H9 (cell line): Measurements from ENCODE around the gene FAM236A. TPM values are rescaled to one million over a fixed set of nuclear protein-coding genes. Genes with fewer than 3 reads are reported as not detected.
"Not testable (repeated sequence)": the region's sequence is repeated elsewhere in the genome, so short reads cannot be mapped to it uniquely, and the experiment has no call there.

ENCODE experiments used
- DNase-seq: peaks from one replicate; pipeline ENCODE4 v3.0.0-alpha.2; 2017
- H2AFZ ChIP-seq: one replicate; pipeline ENCODE4 v1.6.1; 2013; ENCODE audit warnings: mild to moderate bottlenecking, low read length, control low read depth, moderate library complexity
- H2AK5ac ChIP-seq: 2 replicates; pipeline ENCODE4 v1.6.1; 2013; ENCODE audit warnings: low read length, control low read depth, mixed read lengths; ENCODE audit not compliant: insufficient read length
- H2BK120ac ChIP-seq: one replicate; pipeline ENCODE4 v1.6.1; 2013; ENCODE audit warnings: low read depth, mild to moderate bottlenecking, low read length, control low read depth, inconsistent platforms; ENCODE audit not compliant: poor library complexity, severe bottlenecking
- H2BK12ac ChIP-seq: 2 replicates; pipeline ENCODE4 v1.6.1; 2013; ENCODE audit warnings: low read length, control low read depth, mixed read lengths, low read depth; ENCODE audit not compliant: insufficient read length
- H2BK15ac ChIP-seq: 2 replicates; pipeline ENCODE4 v1.6.1; 2013; ENCODE audit warnings: low read depth, low read length, control low read depth
- H2BK20ac ChIP-seq: one replicate; pipeline ENCODE4 v1.6.1; 2013; ENCODE audit warnings: low read depth, mild to moderate bottlenecking, low read length, control low read depth, inconsistent platforms; ENCODE audit not compliant: poor library complexity, severe bottlenecking
- H2BK5ac ChIP-seq: 2 replicates; pipeline ENCODE4 v1.6.1; 2013; ENCODE audit warnings: low read length, control low read depth, mixed read lengths; ENCODE audit not compliant: insufficient read length
- H3K14ac ChIP-seq: 2 replicates; pipeline ENCODE4 v1.6.1; 2013; ENCODE audit warnings: low read length, control low read depth; ENCODE audit not compliant: insufficient read depth
- H3K18ac ChIP-seq: 2 replicates; pipeline ENCODE4 v1.6.1; 2013; ENCODE audit warnings: low read depth, mild to moderate bottlenecking, mixed read lengths, low read length, control low read depth; ENCODE audit not compliant: insufficient read length
- H3K23ac ChIP-seq: 2 replicates; pipeline ENCODE4 v1.6.1; 2013; ENCODE audit warnings: low read length, control low read depth, mixed read lengths, low read depth; ENCODE audit not compliant: insufficient read length
- H3K23me2 ChIP-seq: 2 replicates; pipeline ENCODE4 v1.6.1; 2013; ENCODE audit warnings: low read depth, mild to moderate bottlenecking, mixed read lengths, low read length, control low read depth; ENCODE audit not compliant: insufficient read length, poor library complexity, severe bottlenecking
- H3K27ac ChIP-seq: 2 replicates; pipeline ENCODE4 v1.5.1; 2013; ENCODE audit warnings: low read length, control low read depth, mixed read lengths, low read depth; ENCODE audit not compliant: insufficient read length
- H3K27me3 ChIP-seq: 2 replicates; pipeline ENCODE4 v1.6.1; 2013; ENCODE audit warnings: low read length, control low read depth, inconsistent platforms; ENCODE audit not compliant: insufficient read depth
- H3K4ac ChIP-seq: 2 replicates; pipeline ENCODE4 v1.6.1; 2013; ENCODE audit warnings: low read depth, mild to moderate bottlenecking, control low read depth, inconsistent platforms, low read length, moderate library complexity
- H3K4me1 ChIP-seq: 2 replicates; pipeline ENCODE4 v1.6.1; 2013; ENCODE audit warnings: low read length, control low read depth, inconsistent platforms; ENCODE audit not compliant: insufficient read depth
- H3K4me2 ChIP-seq: 2 replicates; pipeline ENCODE4 v1.6.1; 2013; ENCODE audit warnings: low read length, control low read depth, mixed read lengths; ENCODE audit not compliant: insufficient read length, insufficient read depth
- H3K56ac ChIP-seq: 2 replicates; pipeline ENCODE4 v1.6.1; 2013; ENCODE audit warnings: low read depth, mild to moderate bottlenecking, mixed read lengths, low read length, control low read depth; ENCODE audit not compliant: insufficient read length
- H3K79me1 ChIP-seq: 2 replicates; pipeline ENCODE4 v1.6.1; 2013; ENCODE audit warnings: low read depth, mild to moderate bottlenecking, moderate library complexity, low read length, control low read depth, inconsistent platforms; ENCODE audit not compliant: insufficient read depth, poor library complexity, severe bottlenecking
- H3K79me2 ChIP-seq: 2 replicates; pipeline ENCODE4 v1.6.1; 2013; ENCODE audit warnings: low read length, control low read depth, inconsistent platforms; ENCODE audit not compliant: insufficient read depth
- H3K9ac ChIP-seq: 2 replicates; pipeline ENCODE4 v1.6.1; 2013; ENCODE audit warnings: low read length, control low read depth, mixed read lengths; ENCODE audit not compliant: insufficient read length; ENCODE audit errors: extremely low read depth
- H3K9me3 ChIP-seq: one replicate; pipeline ENCODE4 v1.6.1; 2013; ENCODE audit warnings: low read depth, low read length, inconsistent platforms; ENCODE audit not compliant: control insufficient read depth
- H3T11ph ChIP-seq: one replicate; pipeline ENCODE4 v1.6.1; 2013; ENCODE audit warnings: mild to moderate bottlenecking, low read length, control low read depth, inconsistent platforms
- H4K20me1 ChIP-seq: one replicate; pipeline ENCODE4 v1.6.1; 2013; ENCODE audit not compliant: control insufficient read depth, insufficient read length, insufficient read depth
- H4K5ac ChIP-seq: 2 replicates; pipeline ENCODE4 v1.6.1; 2013; ENCODE audit warnings: low read depth, mild to moderate bottlenecking, mixed read lengths, low read length, control low read depth; ENCODE audit not compliant: insufficient read length
- H4K8ac ChIP-seq: replicated peaks from 2 replicates; pipeline ENCODE4 v1.6.1; 2013; ENCODE audit warnings: low read length, control low read depth, mixed read lengths, low read depth; ENCODE audit not compliant: insufficient read length
- H4K91ac ChIP-seq: 2 replicates; pipeline ENCODE4 v1.6.1; 2013; ENCODE audit warnings: low read depth, mild to moderate bottlenecking, moderate library complexity, mixed read lengths, low read length, control low read depth; ENCODE audit not compliant: insufficient read length
- H3K27ac Mint-ChIP-seq, 3 experiments: 2 replicates in 2 of 3; 3 replicates in 1 of 3; pipeline ENCODE4 v1.8.0; 2020 to 2021; ENCODE audit warnings: mixed read lengths in 3 of 3, mild to moderate bottlenecking in 1 of 3, moderate library complexity in 1 of 3
- H3K27me3 Mint-ChIP-seq: 2 replicates; pipeline ENCODE4 v1.8.0; 2021; ENCODE audit warnings: low read depth, mild to moderate bottlenecking, moderate library complexity, mixed read lengths
- H3K36me3 Mint-ChIP-seq, 3 experiments: 2 replicates in 2 of 3; 3 replicates in 1 of 3; pipeline ENCODE4 v1.8.0; 2020 to 2021; ENCODE audit warnings: low read depth in 3 of 3, mixed read lengths in 3 of 3; ENCODE audit not compliant: insufficient read depth in 1 of 3
- H3K4me1 Mint-ChIP-seq, 2 experiments: 2 replicates each; pipeline ENCODE4 v1.8.0; 2020; ENCODE audit warnings: mixed read lengths in 2 of 2
- H3K4me3 Mint-ChIP-seq, 2 experiments: 2 replicates in 1 of 2; 3 replicates in 1 of 2; pipeline ENCODE4 v1.8.0; 2020 to 2021; ENCODE audit warnings: mild to moderate bottlenecking in 2 of 2, mixed read lengths in 2 of 2, moderate library complexity in 1 of 2
- H3K9me3 Mint-ChIP-seq, 2 experiments: 2 replicates in 1 of 2; 3 replicates in 1 of 2; pipeline ENCODE4 v1.8.0; 2020; ENCODE audit warnings: mild to moderate bottlenecking in 2 of 2, mixed read lengths in 2 of 2, moderate library complexity in 1 of 2
- WGBS: extraction: QIAGEN DNeasy Blood & Tissue Kit; methylation state at CpG from one replicate; pipeline ENCODE4 v1.1.7; 2013; ENCODE audit warnings: missing lambda C conversion rate, low lambda C conversion rate, mixed read lengths; ENCODE audit not compliant: insufficient read length; ENCODE audit errors: extremely low coverage; 5-methylcytosine and 5-hydroxymethylcytosine counted together
- total RNA-seq: library from RNA; stranded (reverse); gene quantifications from 2 replicates; pipeline ENCODE4 v1.2.1, GENCODE V29; 2021

Gene FAM236A
- total RNA-seq, 1 experiment from 2014 or later = not detected

DNA sequence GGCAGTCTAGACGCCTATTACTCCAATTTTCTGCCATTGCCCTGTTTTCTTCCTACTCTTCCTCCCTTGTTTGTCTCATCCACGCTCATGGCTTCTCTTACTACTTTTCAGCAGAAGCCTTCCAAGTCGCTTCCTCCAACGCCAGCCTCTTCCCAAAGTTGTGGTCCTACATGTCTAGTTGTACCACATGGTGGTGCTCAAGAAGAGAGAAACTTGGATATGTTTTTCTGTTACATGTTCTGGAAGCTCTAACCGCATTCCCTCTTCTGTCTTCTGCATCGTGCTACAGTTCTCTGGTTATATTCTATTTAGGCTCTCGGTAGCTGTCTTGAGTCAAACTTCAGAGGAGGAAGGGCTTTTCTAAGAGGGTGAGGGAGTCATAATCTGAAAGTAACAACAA, 36.9 kb downstream of the FAM236A start:
- H3K4me1 Mint-ChIP-seq, H3K27ac Mint-ChIP-seq: not testable (repeated sequence)

DNA sequence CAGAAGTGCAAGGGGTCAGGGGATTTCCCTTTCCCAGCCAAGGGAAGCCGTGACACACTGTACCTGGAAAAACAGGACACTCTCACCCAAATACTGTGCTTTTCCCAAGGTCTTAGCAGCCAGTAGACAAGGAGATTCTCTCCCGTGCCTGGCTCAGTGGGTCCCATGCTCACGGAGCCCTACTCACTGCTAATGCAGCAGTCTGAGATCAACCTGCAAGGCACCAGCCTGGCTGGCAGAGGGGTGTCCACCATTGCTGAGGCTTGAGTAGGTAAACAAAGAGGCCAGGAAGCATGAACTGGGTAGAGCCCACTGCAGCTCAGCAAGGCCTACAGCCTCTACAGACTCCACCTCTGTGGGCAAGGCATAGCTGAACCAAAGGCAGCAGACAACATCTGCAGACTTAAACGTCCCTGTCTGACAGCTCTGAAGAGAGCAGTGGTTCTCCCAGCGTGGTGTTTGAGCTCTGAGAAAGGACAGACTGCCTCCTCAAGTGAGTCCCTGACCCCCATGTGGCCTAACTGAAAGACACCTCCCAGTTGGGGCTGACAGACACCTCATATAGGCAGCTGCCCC, 43.0 kb downstream of the FAM236A start:
- H3K27me3 Mint-ChIP-seq, H3K36me3 Mint-ChIP-seq, H3K4me1 Mint-ChIP-seq, H2BK120ac ChIP-seq, H4K91ac ChIP-seq, H3K14ac ChIP-seq, H4K20me1 ChIP-seq, H4K5ac ChIP-seq, H3K4me3 Mint-ChIP-seq, H2AK5ac ChIP-seq, H2AFZ ChIP-seq, H2BK15ac ChIP-seq, H2BK20ac ChIP-seq, H3K4ac ChIP-seq, H3K4me2 ChIP-seq, H3K9ac ChIP-seq, H3K23ac ChIP-seq, H3K27me3 ChIP-seq, H3K79me1 ChIP-seq, H3K9me3 ChIP-seq, H3T11ph ChIP-seq, H3K23me2 ChIP-seq, H3K4me1 ChIP-seq, H3K27ac Mint-ChIP-seq, DNase-seq, H3K56ac ChIP-seq, H3K27ac ChIP-seq, H2BK12ac ChIP-seq, H3K18ac ChIP-seq, H4K8ac ChIP-seq, H3K79me2 ChIP-seq, H2BK5ac ChIP-seq: not testable (repeated sequence)
- WGBS = no CpG with 5 or more reads among the region's 5 CpGs
- H3K9me3 Mint-ChIP-seq = peaks cover 57 to 58% of the 10 kb centered on the region in 2 experiments

More for the DNA sequence above, 36.9 kb downstream of the FAM236A start:
- H2BK20ac ChIP-seq, H3K36me3 Mint-ChIP-seq, H2BK15ac ChIP-seq, DNase-seq, H3K27me3 Mint-ChIP-seq, H3K14ac ChIP-seq, H3K23me2 ChIP-seq, H2BK12ac ChIP-seq, H3K9me3 Mint-ChIP-seq, H3K23ac ChIP-seq, H2AK5ac ChIP-seq, H4K5ac ChIP-seq, H3K18ac ChIP-seq, H3K56ac ChIP-seq, H3K4me3 Mint-ChIP-seq, H3K79me1 ChIP-seq, H3T11ph ChIP-seq, H3K9me3 ChIP-seq, H3K4ac ChIP-seq, H3K27me3 ChIP-seq, H3K9ac ChIP-seq, H2BK120ac ChIP-seq, H2BK5ac ChIP-seq, H4K91ac ChIP-seq, H3K4me1 ChIP-seq, H4K20me1 ChIP-seq, H3K4me2 ChIP-seq, H4K8ac ChIP-seq, H3K27ac ChIP-seq, H3K79me2 ChIP-seq, H2AFZ ChIP-seq: not testable (repeated sequence)
- no CpG with 5 or more reads among the region's 7 CpGs for WGBS
